Measurements from ENCODE around the gene CDH6.

DNA sequence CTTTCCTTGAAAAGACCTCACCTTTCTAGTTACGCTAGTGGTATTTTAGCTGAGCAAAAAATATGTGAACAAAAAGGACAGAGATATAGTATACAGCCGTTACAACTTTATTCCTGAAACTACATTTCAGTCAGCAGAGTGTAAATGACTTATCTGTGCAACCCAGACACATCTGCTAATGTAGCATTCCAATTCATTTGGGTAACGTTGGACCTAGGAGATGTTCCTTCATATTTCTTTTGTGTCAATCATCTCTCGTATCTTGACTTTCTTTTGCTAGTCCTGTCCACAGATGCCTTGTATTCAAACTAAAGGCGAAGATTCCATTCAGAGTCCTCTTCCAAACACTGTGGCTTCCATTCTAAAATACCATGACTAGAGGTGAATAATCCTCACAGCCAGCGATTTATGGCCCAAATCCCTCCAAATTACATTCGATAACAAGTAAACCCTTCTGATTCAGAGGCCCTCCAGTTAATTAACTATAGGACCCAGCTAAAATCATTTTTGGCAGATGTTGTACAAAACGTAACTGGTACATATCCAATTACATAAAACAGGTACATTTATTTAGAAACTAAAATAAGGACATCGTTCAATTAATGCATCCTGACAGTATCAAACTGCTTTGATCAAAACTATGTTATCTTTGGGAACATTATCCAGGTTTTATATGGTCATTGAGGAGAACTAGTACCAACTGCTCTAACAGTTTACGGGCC is 182.7 kb downstream of the CDH6 start:
- TF ChIP-seq CTCF (IDR thresholded peaks at IDR 0.05; ENCODE audit: insufficient read depth, low read depth, low read length) (no peak), EZH2 (IDR thresholded peaks at IDR 0.05; ENCODE audit: insufficient read depth, low read length) (no peak)
